GM18867 (cell line): ENCODE measurements around the gene PPP2R5C.
"Not testable (repeated sequence)": the region's sequence is repeated elsewhere in the genome, so short reads cannot be mapped to it uniquely, and the experiment has no call there.

Source experiments
- ATAC-seq: cut with Tn5 transposase; IDR thresholded peaks from one replicate; pipeline ENCODE4 v1.9.1; 2021; ENCODE audit warnings: mild to moderate bottlenecking, moderate library complexity; ENCODE audit not compliant: unreplicated experiment

PPP2R5C gene

GRCh38 chr14:101780887-101781239 is 19.4 kb downstream of the PPP2R5C start:
- ATAC-seq = no peak

GRCh38 chr14:101781240-101782061 is 19.9 kb downstream of the PPP2R5C start:
- ATAC-seq = no peak

- no peak for ATAC-seq
These were observed 21.9 kb downstream of the PPP2R5C start for GRCh38 chr14:101783260-101784016.

- ATAC-seq = no peak
These were observed 23.1 kb downstream of the PPP2R5C start for GRCh38 chr14:101784631-101785030.

- ATAC-seq = no peak
These were observed 26.6 kb downstream of the PPP2R5C start for GRCh38 chr14:101788016-101788635.

- no peak for ATAC-seq
These were observed 27.7 kb downstream of the PPP2R5C start for GRCh38 chr14:101789222-101789621.

- no peak for ATAC-seq
These were observed 28.7 kb downstream of the PPP2R5C start for GRCh38 chr14:101790232-101790631.

- ATAC-seq = no peak
These were observed 30.5 kb downstream of the PPP2R5C start for GRCh38 chr14:101791919-101792572.

- no peak for ATAC-seq
These were observed 34.5 kb downstream of the PPP2R5C start for GRCh38 chr14:101796016-101796415.

GRCh38 chr14:101796479-101796878 is 35.0 kb downstream of the PPP2R5C start:
- no peak for ATAC-seq

- ATAC-seq = no peak
These were observed 36.3 kb downstream of the PPP2R5C start for GRCh38 chr14:101797856-101798255.

GRCh38 chr14:101804373-101804772 is 42.9 kb downstream of the PPP2R5C start:
- not testable (repeated sequence) for ATAC-seq

- not testable (repeated sequence) for ATAC-seq
These were observed 44.7 kb downstream of the PPP2R5C start for GRCh38 chr14:101806252-101806651.

GRCh38 chr14:101808020-101808641 is 46.6 kb downstream of the PPP2R5C start:
- ATAC-seq = no peak

- ATAC-seq = no peak
These were observed 47.6 kb downstream of the PPP2R5C start for GRCh38 chr14:101808894-101809670.

- ATAC-seq = peak; percentile 79
These were observed 48.4 kb downstream of the PPP2R5C start for GRCh38 chr14:101809671-101810514.

- ATAC-seq = no peak
These were observed 49.5 kb downstream of the PPP2R5C start for GRCh38 chr14:101810897-101811621.

- no peak for ATAC-seq
These were observed 50.6 kb downstream of the PPP2R5C start for GRCh38 chr14:101812071-101812470.
